AG20443 (cell line): Measurements from ENCODE around the gene PPP1R1C.

Experiments used
- DNase-seq: peaks from one replicate; pipeline ENCODE4 v3.0.0; 2012; ENCODE audit warnings: low spot score, mixed read lengths

PPP1R1C gene

DNA sequence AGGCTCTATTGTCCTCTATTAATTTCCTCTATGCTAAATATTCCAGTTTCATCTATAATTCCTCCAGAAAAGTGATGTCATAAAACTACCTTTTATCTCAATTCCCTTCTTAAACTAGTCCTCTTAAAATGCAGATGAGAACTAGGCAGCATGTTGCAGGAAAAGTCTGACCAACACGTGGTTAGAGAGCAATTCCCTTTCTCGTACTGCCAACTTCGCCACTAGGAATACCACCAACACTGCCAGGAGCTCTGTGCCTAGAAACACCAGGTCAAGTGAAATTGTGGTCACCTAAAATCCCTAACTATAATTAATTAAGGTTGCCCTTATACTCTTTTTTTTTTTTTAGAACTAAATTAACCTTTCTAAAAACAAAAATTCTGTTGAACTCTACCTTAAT lies 127.7 kb downstream of the PPP1R1C start:
- no peak for DNase-seq

DNA sequence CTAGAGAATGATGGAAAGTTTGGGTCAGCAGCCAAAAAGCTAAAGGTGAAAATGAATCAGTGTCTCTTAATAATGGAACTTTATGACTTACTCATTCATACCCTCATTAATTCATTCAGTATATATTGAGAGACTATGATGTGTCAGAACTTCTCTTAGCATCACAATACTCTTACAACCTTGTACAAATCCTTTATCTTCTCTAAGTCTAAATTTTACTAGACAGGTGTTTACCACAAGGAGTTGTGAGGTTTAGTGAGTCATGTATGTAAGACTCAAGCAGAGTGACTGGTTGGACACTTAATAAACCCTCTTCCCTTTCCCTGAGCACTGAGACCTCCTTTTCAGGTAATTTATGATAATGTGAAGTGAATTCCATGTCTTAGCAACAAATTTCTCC lies 129.6 kb downstream of the PPP1R1C start:
- DNase-seq, result no peak

DNA sequence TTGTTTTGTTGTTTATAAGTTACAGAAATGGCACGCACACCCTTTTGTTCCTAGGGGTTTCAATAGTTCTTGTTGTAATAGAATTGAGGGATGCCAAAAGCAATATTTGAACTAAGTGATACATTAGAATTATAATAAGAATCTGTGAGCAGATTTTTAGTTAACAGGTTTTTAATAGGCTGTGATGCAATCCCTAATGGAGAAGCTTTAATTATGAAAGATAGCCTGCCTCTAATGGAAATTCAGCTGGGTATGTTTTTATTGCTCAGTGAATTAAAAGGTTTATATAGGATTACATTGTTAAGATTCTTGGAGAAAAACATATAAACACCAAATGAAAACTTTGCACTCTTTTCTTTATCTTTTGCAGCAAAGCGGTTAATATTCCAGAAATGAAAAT lies 131.1 kb downstream of the PPP1R1C start:
- DNase-seq, result no peak

DNA sequence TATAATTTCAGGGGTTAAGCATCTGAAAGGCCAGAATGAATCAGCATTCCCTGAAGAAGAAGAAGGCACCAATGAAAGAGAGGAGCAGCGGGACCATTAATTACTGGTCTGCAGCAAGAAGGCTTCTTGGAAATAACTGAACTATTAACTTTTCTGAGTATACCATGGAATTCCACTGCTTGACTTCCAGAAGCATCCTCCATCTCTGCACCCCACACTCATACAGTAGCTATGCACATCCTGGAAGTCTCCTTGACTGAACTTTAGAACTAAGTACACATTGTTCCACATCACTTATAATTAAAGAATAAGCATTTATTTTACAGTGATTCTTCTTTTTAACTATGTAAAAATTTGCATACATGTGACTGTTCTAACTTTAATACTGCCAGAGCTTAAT lies 131.5 kb downstream of the PPP1R1C start:
- DNase-seq, result no peak

DNA sequence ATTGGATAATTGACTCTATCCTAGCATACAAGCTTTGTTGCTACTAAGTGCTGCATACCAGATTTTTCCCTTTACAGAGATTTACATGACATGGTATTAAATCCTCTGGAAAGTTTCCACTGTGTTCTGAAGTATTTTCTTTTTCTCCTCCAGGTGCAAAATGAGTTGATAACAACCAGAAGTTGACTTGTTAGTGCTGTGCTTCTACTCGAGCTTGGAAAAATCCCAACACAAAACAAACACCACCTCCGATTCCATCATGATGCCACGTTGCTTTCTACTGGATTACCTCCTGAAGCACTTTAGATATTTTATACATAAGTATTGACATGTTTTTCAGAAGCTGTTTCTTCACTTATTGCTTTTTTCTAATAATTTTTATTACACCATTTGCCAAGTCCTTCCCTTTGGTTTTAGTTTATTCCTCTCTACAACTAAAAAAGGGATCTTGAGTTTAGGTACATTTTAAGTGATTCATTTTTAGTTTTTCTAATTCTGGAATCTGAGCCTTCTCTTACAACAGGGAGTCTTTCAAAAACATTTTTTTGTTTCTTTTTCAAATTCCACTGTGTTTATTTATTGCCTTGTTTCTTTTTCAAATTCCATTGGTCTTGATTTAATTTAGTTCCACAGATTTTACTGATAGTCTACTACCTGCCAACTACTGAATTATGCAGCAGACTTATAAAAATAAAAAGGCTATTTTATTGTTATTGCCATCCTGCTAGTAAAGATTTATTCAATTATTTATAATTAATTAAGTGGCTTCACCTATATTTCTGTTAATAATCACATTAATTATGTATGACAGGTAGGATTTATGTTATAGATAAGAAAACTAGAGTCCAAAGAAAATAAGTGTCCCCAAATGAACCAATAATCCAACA lies 143.4 kb downstream of the PPP1R1C start:
- no peak for DNase-seq

DNA sequence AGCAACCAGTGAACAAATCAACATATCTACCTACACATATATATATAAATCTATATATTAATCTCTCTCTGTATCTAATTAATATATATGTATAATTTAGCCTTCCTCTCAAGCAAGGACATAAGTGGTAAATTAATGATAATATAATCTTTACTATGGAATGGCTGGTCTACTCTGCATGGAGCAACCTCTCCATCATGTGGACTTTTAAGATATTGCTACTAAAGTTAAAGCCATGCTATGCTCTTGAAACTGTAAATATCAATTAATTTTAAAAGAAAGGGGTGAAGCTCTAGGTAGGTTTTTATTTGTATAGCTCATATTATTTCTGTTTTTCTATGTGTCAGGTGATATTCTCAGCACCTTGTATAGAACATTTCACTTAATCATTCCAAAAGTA lies 147.0 kb downstream of the PPP1R1C start:
- no peak for DNase-seq

DNA sequence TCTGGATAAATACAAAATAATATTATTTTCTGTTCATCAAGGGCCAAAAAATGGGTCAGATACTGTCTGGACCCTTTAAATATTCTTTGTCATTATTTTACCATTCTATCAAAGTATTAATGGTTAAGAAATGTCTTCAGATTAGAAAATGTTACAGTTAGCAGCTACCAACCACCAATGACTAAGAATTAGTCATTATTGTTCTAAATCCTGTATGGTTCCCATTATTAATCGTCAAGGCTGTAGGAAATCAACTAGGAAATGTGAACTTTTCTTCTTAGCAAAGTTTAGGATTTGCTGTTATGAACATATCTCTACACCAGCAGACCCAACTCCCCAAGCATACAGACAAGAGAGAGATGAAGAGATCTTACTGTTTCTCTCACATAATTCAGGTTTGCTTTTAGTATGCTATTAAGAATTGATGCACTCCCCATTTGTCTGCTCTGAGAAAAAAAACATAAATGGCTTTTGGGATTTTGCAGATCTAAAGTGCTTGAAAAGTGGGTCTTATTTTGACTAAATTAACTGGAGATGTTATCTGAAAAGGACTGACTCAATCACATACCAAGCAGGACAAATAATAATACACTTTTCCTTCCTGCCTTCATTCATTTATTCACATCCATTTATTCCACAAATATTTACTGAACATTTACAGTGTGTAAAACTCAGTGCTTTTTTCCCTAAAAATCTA lies 147.7 kb downstream of the PPP1R1C start:
- DNase-seq, result peak; percentile 16

DNA sequence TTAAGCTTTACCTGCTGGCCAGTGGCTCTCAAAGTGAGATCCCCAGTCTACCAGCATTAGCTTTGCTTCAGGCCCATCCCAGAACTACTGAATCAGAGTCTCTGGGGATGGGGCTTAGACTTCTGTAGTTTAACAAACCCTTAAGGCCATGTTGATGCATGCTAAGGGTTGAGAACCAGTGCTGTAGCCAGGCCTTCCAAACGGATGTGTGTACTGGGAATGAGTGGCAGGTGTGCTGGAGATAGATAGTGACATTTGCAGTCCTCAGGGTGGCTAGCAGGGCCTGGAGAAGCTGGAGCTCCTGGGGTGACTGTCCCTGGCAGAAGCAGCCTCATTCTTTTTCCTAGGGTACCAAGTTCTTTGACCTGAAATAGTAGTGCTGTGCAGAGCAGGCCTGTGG lies 148.5 kb downstream of the PPP1R1C start:
- DNase-seq, result no peak

DNA sequence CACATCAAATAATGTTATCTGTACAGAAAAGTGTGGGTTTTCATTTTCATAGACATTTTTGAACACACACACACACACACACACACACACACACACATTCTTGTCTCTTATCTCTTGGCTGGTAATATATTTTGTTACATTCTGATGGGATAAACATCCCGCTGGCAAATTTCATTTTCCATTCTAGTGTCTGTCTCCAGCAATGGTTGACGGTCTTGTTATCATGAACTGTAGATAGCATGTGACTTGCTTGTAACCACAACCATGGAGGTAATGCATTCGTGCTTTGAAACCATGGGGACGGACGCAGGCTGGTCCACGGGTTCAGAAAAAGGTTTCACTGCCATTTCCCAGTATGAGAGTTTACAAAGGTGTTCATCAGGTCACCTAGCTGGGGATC lies 156.4 kb downstream of the PPP1R1C start:
- DNase-seq, result no peak

DNA sequence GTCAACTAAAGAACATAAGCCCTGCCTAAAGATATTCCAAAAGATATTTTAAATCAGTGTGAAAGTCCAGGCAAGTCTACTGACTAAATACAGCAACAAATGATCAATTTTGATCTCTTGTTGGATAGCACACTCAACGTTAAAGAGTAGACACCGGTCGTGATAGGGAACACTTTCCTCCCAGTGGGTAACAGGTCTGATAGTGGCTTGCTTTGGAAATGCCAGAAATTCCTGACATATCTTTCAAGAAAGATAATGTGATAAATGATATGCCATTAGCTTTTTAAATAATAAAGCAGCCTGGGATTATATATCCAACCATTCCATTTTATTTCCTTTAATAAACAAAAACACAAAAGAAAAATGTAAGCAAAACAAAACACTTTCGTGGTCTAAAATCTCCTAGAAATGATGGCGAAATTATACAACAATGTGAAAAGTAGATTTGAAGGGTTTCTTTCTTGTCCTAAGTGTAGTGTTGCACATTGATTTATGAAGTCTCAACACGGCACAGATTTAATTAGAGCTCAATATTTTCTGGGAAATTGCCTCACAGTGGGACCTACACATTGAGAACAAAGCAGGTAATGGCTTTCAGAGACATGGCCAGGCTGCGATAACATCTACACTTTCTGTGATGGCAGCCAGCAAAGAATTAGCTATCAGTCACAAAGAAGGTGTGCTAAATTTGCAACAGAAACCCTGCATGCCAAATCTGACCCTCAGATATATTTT lies 158.6 kb downstream of the PPP1R1C start:
- no peak for DNase-seq

DNA sequence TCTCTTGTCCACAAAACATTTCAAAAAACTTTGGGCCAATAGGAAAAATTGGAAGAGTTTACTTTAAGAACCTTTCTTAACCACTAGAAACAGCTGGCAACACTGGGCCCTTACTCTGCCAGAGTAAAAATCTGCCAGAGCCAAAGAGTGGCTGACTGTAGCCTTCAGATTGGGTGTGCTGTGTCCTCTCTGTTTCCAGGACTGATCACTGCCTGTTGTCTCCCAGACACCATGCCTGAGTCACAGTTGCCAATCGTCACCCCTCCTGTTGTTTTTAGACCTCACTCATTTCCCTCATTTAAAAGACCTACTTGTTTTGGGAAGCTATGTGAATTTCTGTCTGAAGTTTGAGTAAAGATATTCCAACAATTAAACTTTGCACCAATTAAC lies 159.1 kb downstream of the PPP1R1C start:
- peak; percentile 66 for DNase-seq

DNA sequence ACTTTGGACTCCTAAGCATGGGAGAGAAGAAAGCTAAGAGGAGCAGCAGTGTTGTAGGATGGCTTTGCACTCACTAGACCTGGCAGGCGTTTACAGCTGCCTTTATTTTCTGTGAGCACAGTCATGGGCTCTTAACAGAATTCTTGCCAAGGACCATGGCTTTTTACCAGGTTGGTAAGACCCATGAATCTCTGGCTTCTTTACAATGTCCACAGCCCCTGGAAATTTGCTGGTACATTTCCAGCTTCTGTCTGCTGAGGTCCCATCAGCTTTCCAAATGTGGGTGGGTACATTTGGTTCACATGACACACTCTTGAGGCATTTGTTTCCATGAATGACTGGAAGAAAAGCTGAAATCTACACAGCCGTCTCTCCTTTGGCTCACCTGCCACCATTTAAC lies 162.7 kb downstream of the PPP1R1C start:
- no peak for DNase-seq

DNA sequence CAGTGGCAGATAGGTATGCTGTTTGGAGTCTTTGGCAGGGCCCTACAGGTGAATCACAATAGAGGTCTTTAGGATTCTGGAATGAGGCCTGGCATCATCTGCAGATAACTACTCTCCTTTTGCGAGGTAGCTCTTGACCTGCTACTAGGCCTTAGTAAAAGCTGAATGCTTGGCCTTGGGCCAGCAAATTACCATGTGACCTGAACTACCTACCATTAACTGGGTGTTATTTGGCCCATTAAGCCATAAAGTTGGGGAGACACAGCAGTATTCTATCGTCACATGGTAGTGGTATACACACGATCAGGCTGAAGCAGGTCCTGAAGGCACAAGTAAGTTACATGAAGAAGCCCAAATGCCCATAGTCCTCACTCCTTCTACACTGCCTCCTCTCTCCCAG lies 178.2 kb downstream of the PPP1R1C start:
- DNase-seq, result no peak

DNA sequence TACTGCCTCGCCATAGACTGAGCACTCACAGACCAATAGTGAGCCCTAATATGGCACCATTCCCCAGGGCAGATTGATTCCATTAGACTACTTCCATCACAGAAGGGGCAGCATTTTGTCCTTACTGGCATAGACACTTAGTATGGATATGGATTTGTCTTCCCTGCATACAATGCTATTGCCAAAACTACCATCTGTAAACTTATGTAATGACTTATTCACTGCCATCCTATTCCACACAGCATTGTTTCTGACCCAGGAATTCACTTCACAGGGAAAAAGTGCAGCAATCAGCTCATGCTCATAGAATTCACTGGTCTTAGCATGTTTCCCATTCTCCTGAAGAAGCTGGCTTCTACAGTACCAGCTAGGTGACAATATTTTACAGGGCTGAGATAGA lies 179.0 kb downstream of the PPP1R1C start:
- no peak for DNase-seq

DNA sequence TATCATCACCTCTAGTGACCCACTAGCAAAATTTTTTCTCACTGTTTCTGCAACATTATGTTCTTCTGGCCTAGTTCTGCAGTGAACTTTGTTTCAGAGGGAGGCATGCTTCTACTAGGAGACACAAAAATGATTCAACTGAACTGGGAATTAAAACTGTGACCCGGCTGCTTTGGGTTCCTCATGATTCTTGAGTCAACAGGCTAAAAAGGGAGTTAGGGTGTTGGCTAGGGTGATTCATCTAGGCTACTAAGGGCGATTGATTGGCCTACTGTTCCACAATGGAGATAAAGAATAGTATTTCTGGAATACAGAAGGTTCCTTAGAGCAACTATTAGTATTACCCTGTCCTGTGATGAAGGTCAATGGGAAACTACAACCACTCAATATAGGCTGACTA lies 179.5 kb downstream of the PPP1R1C start:
- DNase-seq, result no peak

DNA sequence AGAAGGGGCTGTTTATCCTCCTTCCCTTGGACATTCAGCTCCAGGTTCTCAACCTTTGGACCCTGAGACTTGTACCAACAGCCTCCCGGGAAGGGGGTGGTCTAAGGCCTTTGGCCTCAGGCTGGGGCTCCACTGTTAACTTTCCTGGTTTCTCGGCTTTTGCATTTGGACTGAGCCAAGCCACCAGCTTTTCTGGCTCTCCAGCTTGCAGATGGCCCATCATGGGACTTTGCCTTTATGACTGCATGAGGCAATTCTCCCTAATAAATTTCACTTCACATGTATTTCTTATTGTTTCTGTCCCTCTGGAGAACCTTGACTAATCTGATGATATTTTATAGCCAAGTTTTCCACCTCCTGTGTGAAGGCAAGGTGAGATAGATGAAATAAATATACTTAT lies 180.8 kb downstream of the PPP1R1C start:
- no peak for DNase-seq

DNA sequence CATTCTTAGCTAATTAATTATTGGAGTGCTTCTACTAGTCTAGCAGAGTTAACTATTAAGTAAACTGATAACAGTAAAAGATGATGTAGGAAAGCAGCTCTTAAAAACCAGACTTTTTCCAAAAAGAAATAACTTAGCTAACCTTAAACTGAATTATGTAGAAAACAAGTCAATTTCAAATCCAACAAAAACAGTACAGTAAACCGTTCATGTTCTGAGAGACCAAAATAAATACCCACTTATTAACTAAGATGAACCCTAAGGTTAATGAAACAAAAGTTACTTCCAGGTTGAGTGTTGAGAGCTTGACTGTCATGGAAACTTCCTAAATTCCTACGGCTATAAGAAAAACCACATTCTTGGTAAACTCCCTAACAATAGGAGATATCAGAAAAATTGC lies 181.2 kb downstream of the PPP1R1C start:
- DNase-seq, result no peak
